ENCODE results near the gene ADCY10.

The ADCY10 gene

GRCh38 chr1:167820684-167821355 lies 93.1 kb downstream of the ADCY10 start:
- TF ChIP-seq GATA2 (IDR thresholded peaks at IDR 0.05; ENCODE audit: low read depth, low read length) (no peak), GATA3 (IDR thresholded peaks at IDR 0.05; ENCODE audit: low read depth, low read length) (no peak)

GRCh38 chr1:167819849-167820683 lies 93.9 kb downstream of the ADCY10 start:
- no peak for TF ChIP-seq GATA2 (IDR thresholded peaks at IDR 0.05; ENCODE audit: low read depth, low read length)
- TF ChIP-seq GATA3 (IDR thresholded peaks at IDR 0.05; ENCODE audit: low read depth, low read length): no peak

GRCh38 chr1:167815650-167816049 lies 98.3 kb downstream of the ADCY10 start:
- TF ChIP-seq GATA2 (IDR thresholded peaks at IDR 0.05; ENCODE audit: low read depth, low read length) (no peak), GATA3 (IDR thresholded peaks at IDR 0.05; ENCODE audit: low read depth, low read length) (no peak)

- TF ChIP-seq GATA2 (IDR thresholded peaks at IDR 0.05; ENCODE audit: low read depth, low read length) (no peak), GATA3 (IDR thresholded peaks at IDR 0.05; ENCODE audit: low read depth, low read length) (no peak)
Measured at GRCh38 chr1:167812972-167813371, 101.0 kb downstream of the ADCY10 start.

- no peak for TF ChIP-seq GATA3 (IDR thresholded peaks at IDR 0.05; ENCODE audit: low read depth, low read length)
- no peak for TF ChIP-seq GATA2 (IDR thresholded peaks at IDR 0.05; ENCODE audit: low read depth, low read length)
Measured at GRCh38 chr1:167808690-167809089, 105.2 kb downstream of the ADCY10 start.

- TF ChIP-seq GATA2 (IDR thresholded peaks at IDR 0.05; ENCODE audit: low read depth, low read length): no peak
- TF ChIP-seq GATA3 (IDR thresholded peaks at IDR 0.05; ENCODE audit: low read depth, low read length): no peak
Measured at GRCh38 chr1:167808104-167808503, 105.8 kb downstream of the ADCY10 start.

GRCh38 chr1:167805041-167805556 lies 108.8 kb downstream of the ADCY10 start:
- TF ChIP-seq GATA3 (IDR thresholded peaks at IDR 0.05; ENCODE audit: low read depth, low read length) (no peak), GATA2 (IDR thresholded peaks at IDR 0.05; ENCODE audit: low read depth, low read length) (peak; percentile 16; the same call in 1 of the 2 replicates)

GRCh38 chr1:167803358-167804207 lies 110.4 kb downstream of the ADCY10 start:
- TF ChIP-seq GATA2 (IDR thresholded peaks at IDR 0.05; ENCODE audit: low read depth, low read length) (no peak), GATA3 (IDR thresholded peaks at IDR 0.05; ENCODE audit: low read depth, low read length) (no peak)

GRCh38 chr1:167802235-167802634 lies 111.7 kb downstream of the ADCY10 start:
- no peak for TF ChIP-seq GATA2 (IDR thresholded peaks at IDR 0.05; ENCODE audit: low read depth, low read length)
- TF ChIP-seq GATA3 (IDR thresholded peaks at IDR 0.05; ENCODE audit: low read depth, low read length): no peak

GRCh38 chr1:167800251-167800650 lies 113.7 kb downstream of the ADCY10 start:
- no peak for TF ChIP-seq GATA3 (IDR thresholded peaks at IDR 0.05; ENCODE audit: low read depth, low read length)
- TF ChIP-seq GATA2 (IDR thresholded peaks at IDR 0.05; ENCODE audit: low read depth, low read length): peak; percentile 31; the same call in 1 of the 2 replicates

- TF ChIP-seq GATA2 (IDR thresholded peaks at IDR 0.05; ENCODE audit: low read depth, low read length) (no peak), GATA3 (IDR thresholded peaks at IDR 0.05; ENCODE audit: low read depth, low read length) (no peak)
Measured at GRCh38 chr1:167799747-167800146, 114.2 kb downstream of the ADCY10 start.

- TF ChIP-seq GATA3 (IDR thresholded peaks at IDR 0.05; ENCODE audit: low read depth, low read length) (no peak), GATA2 (IDR thresholded peaks at IDR 0.05; ENCODE audit: low read depth, low read length) (no peak)
Measured at GRCh38 chr1:167798952-167799351, 115.0 kb downstream of the ADCY10 start.

GRCh38 chr1:167797015-167797414 lies 116.9 kb downstream of the ADCY10 start:
- TF ChIP-seq GATA3 (IDR thresholded peaks at IDR 0.05; ENCODE audit: low read depth, low read length) (no peak), GATA2 (IDR thresholded peaks at IDR 0.05; ENCODE audit: low read depth, low read length) (no peak)
